ENCODE results near the gene CSTB.

The CSTB gene

GRCh38 chr21:43726686-43727518, 49.2 kb downstream of the CSTB start:
- no peak for DNase-seq
